PC-3 (cell line): ENCODE measurements around the gene IAPP. TPM values are rescaled to one million over a fixed set of nuclear protein-coding genes. Genes with fewer than 3 reads are reported as not detected.
A peak's percentile ranks its signal among the peaks of the same experiment; 100 is the strongest.

Experiments
- ATAC-seq: fragments of 200-7000 bp; cut with Tn5 transposase; 2 replicates; pipeline ENCODE4 v1.9.1; 2020; ENCODE audit warnings: mild to moderate bottlenecking, moderate library complexity
- BruUV-seq: library from RNA; stranded (reverse); fragments of 400-500 nt; replicated peaks from 2 replicates; lab custom pipeline; 2021; lab: Mats Ljungman, UMichigan
- CTCF ChIA-PET: fragments of 300-600 bp; sonication (Branson Sonifier 250); formaldehyde crosslinking; loops from one replicate; lab custom pipeline; 2022; ENCODE audit warnings: antibody characterized with exemption; lab: Charles Lee
- POLR2A ChIA-PET: fragments of 300-600 bp; sonication (Branson Sonifier 250); formaldehyde crosslinking; loops from one replicate; lab custom pipeline; 2022; ENCODE audit warnings: antibody characterized with exemption; ENCODE audit not compliant: unreplicated experiment; lab: Charles Lee
- DNase-seq: peaks from one replicate; pipeline ENCODE4 v3.0.0-alpha.2; 2015
- H2AFZ ChIP-seq: fragments of 300-600 bp; sonication (generic); 2 replicates; pipeline ENCODE4 v1.6.0; 2016; ENCODE audit warnings: antibody characterized with exemption, low read length
- H3F3A ChIP-seq: fragments of 300-600 bp; sonication (generic); one replicate; pipeline ENCODE4 v1.6.0; 2017; ENCODE audit warnings: antibody characterized with exemption, low read length, control low read depth, mild to moderate bottlenecking; ENCODE audit not compliant: unreplicated experiment
- H3K27ac ChIP-seq: fragments of 300-600 bp; sonication (generic); 2 replicates; pipeline ENCODE4 v1.5.1; 2016; ENCODE audit warnings: mild to moderate bottlenecking, low read length
- H3K27me3 ChIP-seq: fragments of 300-600 bp; sonication (generic); 2 replicates; pipeline ENCODE4 v1.6.1; 2016; ENCODE audit warnings: low read length, mixed read lengths
- H3K36me3 ChIP-seq: fragments of 300-600 bp; sonication (generic); 2 replicates; pipeline ENCODE4 v1.6.1; 2016; ENCODE audit warnings: low read depth, mixed run types, low read length, mixed read lengths
- H3K4me1 ChIP-seq: fragments of 300-600 bp; sonication (generic); 2 replicates; pipeline ENCODE4 v1.5.1; 2016; ENCODE audit warnings: low read length; ENCODE audit not compliant: insufficient read depth
- H3K4me2 ChIP-seq: fragments of 300-600 bp; sonication (generic); 2 replicates; pipeline ENCODE4 v1.6.0; 2016; ENCODE audit warnings: low read length
- H3K4me3 ChIP-seq: fragments of 300-600 bp; sonication (generic); 2 replicates; pipeline ENCODE4 v1.5.1; 2016; ENCODE audit warnings: mild to moderate bottlenecking, low read length, mixed read lengths
- H3K79me2 ChIP-seq: fragments of 300-600 bp; sonication (generic); 2 replicates; pipeline ENCODE4 v1.6.1; 2017; ENCODE audit warnings: low read length, mixed read lengths
- H3K9ac ChIP-seq: fragments of 300-600 bp; sonication (generic); 2 replicates; pipeline ENCODE4 v1.6.0; 2016; ENCODE audit warnings: mild to moderate bottlenecking, low read length
- H3K9me2 ChIP-seq: fragments of 300-600 bp; sonication (generic); replicated peaks from 2 replicates; pipeline ENCODE4 v1.6.1; 2016; ENCODE audit warnings: mixed run types, low read length, mixed read lengths
- H3K9me3 ChIP-seq: fragments of 300-600 bp; sonication (generic); 2 replicates; pipeline ENCODE4 v1.6.1; 2016; ENCODE audit warnings: low read length, mixed read lengths
- H4K20me1 ChIP-seq: fragments of 300-600 bp; sonication (generic); 2 replicates; pipeline ENCODE4 v1.6.1; 2016; ENCODE audit warnings: low read length, mixed read lengths
- CTCF ChIP-seq: fragments of 300-600 bp; sonication (generic); conservative IDR thresholded peaks from 2 replicates; pipeline ENCODE4 v1.5.1; 2017; ENCODE audit warnings: antibody characterized with exemption, low read depth, mild to moderate bottlenecking, low read length
- EZH2 ChIP-seq: fragments of 300-600 bp; sonication (generic); IDR thresholded peaks from one replicate; pipeline ENCODE4 v1.6.1; 2017; ENCODE audit warnings: antibody characterized with exemption, mild to moderate bottlenecking, low read length; ENCODE audit not compliant: unreplicated experiment
- EZH2phosphoT487 ChIP-seq: fragments of 300-600 bp; sonication (generic); IDR thresholded peaks from 2 replicates; pipeline ENCODE4 v1.6.1; 2018; ENCODE audit warnings: mild to moderate bottlenecking, antibody characterized with exemption, low read length, borderline replicate concordance
- intact Hi-C: fragments of 100-400 bp; cut with micrococcal nuclease; formaldehyde crosslinking; loops from 2 replicates; pipeline ENCODE4 v1.9.0; 2023
- total RNA-seq: library from RNA; depleted of rRNA; stranded (reverse); fragments of >200 nt; gene quantifications from 2 replicates; pipeline ENCODE4 v1.2.3, GENCODE V29; 2014

Gene IAPP
- total RNA-seq, 1 experiment from 2014 or later, result not detected

- no peaks in the 10 kb centered on the region for H3K79me2 ChIP-seq
- no peaks in the 10 kb centered on the region for H3K36me3 ChIP-seq
- no peaks in the 10 kb centered on the region for H3K27me3 ChIP-seq
- CTCF ChIA-PET, result no interaction called here
- H3K4me3 ChIP-seq, result no peak overlapping the region
- no peaks in the 10 kb centered on the region for H4K20me1 ChIP-seq
- H3F3A ChIP-seq, result no peaks in the 10 kb centered on the region
- no peak overlapping the region for H3K9ac ChIP-seq
- intact Hi-C loops, result no loop called here
- TF ChIP-seq CTCF, result no peak
- TF ChIP-seq EZH2, result no peak
- TF ChIP-seq EZH2phosphoT487, result no peak
- no peak overlapping the region for H3K27ac ChIP-seq
- H3K4me2 ChIP-seq, result no peak overlapping the region
- ATAC-seq (no peak), DNase-seq (no peak)
- H3K9me2 ChIP-seq, result no peaks in the 10 kb centered on the region
- no peaks in the 10 kb centered on the region for H3K4me1 ChIP-seq
- no TSS peak for BruUV-seq
- no peak overlapping the region for H2AFZ ChIP-seq
- POLR2A ChIA-PET, result no interaction called here
- H3K9me3 ChIP-seq, result no peaks in the 10 kb centered on the region
Measured at GRCh38 chr12:21328578-21328977, 44.1 kb upstream of the IAPP start.

- ATAC-seq, result no peak
- Histone ChIP-seq H3K4me3 (no peak overlapping the region), H3K4me1 (no peaks in the 10 kb centered on the region), H2AFZ (no peak overlapping the region), H3K9me2 (no peaks in the 10 kb centered on the region), H4K20me1 (no peaks in the 10 kb centered on the region), H3K27ac (no peak overlapping the region), H3K27me3 (no peaks in the 10 kb centered on the region), H3K79me2 (no peaks in the 10 kb centered on the region), H3K9me3 (no peaks in the 10 kb centered on the region), H3K36me3 (no peaks in the 10 kb centered on the region), H3F3A (no peaks in the 10 kb centered on the region), H3K4me2 (no peak overlapping the region), H3K9ac (no peak overlapping the region)
- BruUV-seq, result no TSS peak
- peak; percentile 15 for DNase-seq
- CTCF ChIA-PET, result no interaction called here
- intact Hi-C loops, result no loop called here
- no peak for TF ChIP-seq EZH2
- no peak for TF ChIP-seq CTCF
- no peak for TF ChIP-seq EZH2phosphoT487
- POLR2A ChIA-PET, result no interaction called here
Measured at GRCh38 chr12:21330682-21331253, 41.9 kb upstream of the IAPP start.

- Histone ChIP-seq H3K27me3 (no peaks in the 10 kb centered on the region), H3K9ac (no peak within 1 kb of the TSS), H3K79me2 (no peaks in the 10 kb centered on the region), H3K4me2 (no peak within 1 kb of the TSS), H4K20me1 (no peaks in the 10 kb centered on the region), H3K36me3 (no peaks in the 10 kb centered on the region), H3K4me3 (no peak within 1 kb of the TSS), H3K9me3 (no peaks in the 10 kb centered on the region), H3F3A (no peaks in the 10 kb centered on the region), H3K9me2 (no peaks in the 10 kb centered on the region), H3K4me1 (no peaks in the 10 kb centered on the region), H3K27ac (no peak within 1 kb of the TSS), H2AFZ (no peak within 1 kb of the TSS)
- intact Hi-C loops, result no loop called here
- TF ChIP-seq EZH2phosphoT487 (no peak), CTCF (no peak), EZH2 (no peak)
- ATAC-seq (no peak), DNase-seq (no peak)
- BruUV-seq, result no TSS peak
- ChIA-PET POLR2A (no interaction called here), CTCF (interaction anchor here (0.6 kb wide), 1 partner anchor 68 kb away, joined by 3 read pairs; no protein-coding TSS in a partner anchor)
Measured at GRCh38 chr12:21334771-21335325, 37.9 kb upstream of the IAPP start, which contains the start of gene SLCO1A2. TSS of gene SLCO1A2 (minus strand) at chr12:21334917. CDS start at chr12:21334647, 270 bp downstream.
